DMS79 (cell line): Measurements from ENCODE around the gene MSH2.
A peak's percentile ranks its signal among the peaks of the same experiment; 100 is the strongest.
"Not testable (repeated sequence)": the region's sequence is repeated elsewhere in the genome, so short reads cannot be mapped to it uniquely, and the experiment has no call there.

Experiments used
- DNase-seq: peaks from one replicate; lab custom pipeline; 2025; lab: John Stamatoyannopoulos, UW

The MSH2 gene

DNA sequence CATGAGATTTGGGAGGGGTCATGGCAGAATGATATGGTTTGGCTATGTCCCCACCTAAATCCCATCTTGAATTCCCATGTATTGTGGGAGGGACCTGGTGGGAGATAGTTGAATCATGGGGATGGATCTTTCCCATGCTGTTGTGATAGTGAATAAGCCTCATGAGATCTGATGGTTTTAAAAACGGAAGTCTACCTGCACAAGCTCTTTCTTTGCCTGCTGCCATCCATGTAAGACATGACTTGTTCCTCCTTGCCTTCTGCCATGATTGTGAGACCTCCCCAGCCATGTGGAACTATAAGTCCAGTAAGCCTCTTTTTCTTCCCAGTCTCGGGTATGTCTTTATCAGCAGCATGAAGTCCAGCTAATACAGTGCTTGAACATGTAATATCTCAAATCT lies 5.0 kb downstream of the MSH2 start:
- not testable (repeated sequence) for DNase-seq

DNA sequence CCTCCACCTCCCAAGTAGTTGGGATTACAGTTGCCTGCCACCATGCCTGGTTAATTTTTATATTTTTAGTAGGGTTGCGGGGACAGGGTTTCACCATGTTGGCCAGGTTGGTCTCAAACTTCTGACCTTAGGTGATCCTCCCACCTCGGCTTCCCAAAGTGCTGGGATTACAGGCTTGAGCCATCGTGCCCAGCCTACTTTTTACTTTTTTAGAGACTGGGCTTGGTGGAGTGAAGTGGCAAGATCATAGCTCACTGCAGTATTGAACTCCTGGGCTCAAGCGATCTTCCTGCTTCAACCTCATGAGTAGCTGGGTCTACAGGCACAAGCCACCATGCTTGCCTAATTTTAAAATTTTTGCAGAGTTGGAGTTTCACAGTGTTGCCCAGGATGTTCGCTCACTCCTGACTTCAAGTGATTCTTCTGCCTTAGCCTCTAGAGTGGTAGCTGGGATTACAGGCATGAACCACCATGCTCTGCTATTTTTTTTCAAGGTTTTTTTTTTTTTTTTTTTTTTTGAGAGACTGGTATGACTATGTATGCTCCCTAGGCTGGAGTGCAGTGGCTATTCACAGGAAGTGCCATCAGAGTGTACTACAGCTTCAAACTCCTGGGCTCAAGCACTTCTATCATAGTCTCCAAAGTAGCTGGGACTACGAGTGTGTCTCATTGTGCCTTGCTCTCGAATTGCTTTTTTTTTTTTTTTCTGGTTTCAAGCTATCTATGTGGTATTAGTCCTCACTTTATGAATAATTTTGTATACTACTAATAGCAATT lies 11.9 kb downstream of the MSH2 start:
- DNase-seq: no peak

DNA sequence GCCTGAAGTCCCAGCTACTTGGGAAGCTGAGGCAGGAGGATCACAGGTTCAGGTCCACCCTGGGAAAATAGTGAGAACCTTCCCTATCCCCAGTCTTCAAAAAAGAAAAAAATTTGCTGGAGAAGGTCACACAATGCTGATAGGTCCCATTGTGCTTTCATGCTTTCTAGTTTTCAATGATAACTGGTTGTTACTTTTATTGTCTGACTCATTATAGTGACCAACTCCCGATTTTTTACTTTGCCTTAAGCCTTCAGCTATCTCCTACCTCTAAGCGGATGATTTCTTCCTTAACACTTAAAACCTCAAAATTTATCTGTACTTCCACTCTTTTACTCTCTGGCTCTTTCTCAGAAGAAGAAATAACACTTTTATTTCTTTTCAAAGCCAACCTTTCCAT lies 17.3 kb downstream of the MSH2 start:
- no peak for DNase-seq

DNA sequence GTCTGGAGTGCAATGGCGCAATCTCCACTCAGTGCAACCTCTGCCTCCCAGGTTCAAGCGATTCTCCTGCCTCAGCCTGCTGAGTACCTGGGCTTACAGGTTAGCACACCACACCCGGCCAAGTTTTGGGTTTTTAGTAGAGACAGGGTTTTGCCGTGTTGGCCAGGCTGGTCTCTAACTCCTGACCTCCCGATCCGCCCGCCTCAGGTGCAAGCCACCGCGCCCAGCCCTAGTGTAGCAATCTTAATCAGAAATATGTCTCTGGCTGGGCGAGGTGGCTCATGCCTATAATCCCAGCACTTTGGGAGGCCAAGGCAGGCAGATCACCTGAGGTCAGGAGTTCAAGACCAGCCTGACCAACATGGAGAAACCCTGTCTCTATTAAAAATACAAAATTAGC lies 17.7 kb downstream of the MSH2 start:
- DNase-seq: not testable (repeated sequence)

DNA sequence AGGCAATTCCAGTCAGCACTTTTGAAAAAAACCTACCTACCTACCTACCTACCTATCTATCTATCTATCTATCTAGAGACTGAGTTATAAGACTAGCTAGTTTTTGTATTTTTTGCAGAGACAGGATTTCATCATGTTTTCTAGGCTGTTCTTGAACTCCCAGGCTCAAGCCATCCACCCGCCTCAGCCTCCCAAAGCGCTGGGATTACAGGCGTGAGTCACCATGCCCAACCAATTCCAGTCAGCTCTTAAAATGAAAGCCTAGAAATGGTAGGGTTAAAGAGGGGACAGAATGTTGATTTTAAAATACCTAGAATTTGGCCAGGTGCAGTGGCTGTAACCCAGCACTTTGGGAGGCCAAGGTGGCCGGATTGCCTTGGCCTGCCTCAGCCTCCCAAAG lies 19.1 kb downstream of the MSH2 start:
- no peak for DNase-seq

DNA sequence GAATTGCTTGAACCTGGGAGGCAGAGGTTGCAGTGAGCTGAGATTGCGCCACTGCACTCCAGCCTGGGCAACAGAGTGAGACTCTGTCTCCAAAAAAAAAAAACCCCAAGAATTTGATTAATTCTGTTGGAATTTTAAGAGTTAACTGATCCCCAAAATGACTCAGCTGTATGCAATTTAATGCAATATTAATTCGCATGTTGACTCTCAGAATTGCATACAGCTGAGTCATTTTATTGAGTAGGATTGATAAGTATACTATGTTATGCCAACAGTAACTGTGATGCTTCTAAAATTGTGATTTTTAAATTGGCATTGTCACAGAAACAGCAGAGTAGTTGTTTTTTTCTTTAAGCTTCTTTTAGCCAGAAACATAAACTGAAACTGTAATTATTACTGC lies 19.6 kb downstream of the MSH2 start:
- DNase-seq: no peak

DNA sequence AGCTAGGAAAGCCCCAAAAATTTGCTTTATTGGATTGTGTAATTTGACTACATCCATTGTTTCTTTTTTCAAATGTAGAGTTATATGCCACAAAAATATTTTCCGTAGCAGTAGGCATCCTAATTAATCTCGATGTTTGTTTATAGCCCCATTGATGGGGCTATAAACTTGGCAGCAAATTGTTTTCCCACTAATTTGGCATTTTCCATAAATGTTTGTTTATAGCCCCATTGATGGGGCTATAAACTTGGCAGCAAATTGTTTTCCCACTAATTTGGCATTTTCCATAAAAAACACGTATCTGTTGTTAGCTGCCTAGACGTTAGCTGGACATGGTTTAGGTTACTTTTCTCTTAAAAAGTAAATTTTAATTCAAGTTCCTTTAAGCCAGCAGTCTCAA lies 23.8 kb downstream of the MSH2 start:
- DNase-seq: no peak

DNA sequence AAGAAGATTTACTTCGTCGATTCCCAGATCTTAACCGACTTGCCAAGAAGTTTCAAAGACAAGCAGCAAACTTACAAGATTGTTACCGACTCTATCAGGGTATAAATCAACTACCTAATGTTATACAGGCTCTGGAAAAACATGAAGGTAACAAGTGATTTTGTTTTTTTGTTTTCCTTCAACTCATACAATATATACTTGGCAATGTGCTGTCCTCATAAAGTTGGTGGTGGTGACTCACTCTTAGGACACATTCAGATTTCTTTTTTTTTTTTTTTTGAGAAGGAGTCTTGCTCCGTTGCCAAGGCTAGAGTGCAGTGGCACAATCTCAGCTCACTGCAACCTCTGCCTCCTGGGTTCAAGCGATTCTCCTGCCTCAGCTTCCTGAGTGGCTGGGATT lies 26.8 kb downstream of the MSH2 start:
- no peak for DNase-seq

DNA sequence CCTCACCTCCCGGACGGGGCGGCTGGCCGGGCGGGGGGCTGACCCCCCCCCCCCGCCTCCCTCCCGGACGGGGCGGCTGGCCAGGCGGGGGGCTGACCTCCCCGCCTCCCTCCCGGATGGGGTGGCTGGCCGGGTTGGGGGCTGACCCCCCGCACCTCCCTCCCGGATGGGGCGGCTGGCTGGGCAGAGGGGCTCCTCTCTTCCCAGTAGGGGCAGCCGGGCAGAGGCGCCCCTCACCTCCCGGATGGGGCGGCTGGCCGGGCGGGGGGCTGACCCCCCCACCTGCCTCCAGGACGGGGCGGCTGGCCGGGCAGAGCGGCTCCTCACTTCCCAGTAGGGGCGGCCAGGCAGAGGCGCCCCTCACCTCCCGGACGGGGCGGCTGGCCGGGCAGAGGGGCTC lies 30.1 kb downstream of the MSH2 start:
- not testable (repeated sequence) for DNase-seq

DNA sequence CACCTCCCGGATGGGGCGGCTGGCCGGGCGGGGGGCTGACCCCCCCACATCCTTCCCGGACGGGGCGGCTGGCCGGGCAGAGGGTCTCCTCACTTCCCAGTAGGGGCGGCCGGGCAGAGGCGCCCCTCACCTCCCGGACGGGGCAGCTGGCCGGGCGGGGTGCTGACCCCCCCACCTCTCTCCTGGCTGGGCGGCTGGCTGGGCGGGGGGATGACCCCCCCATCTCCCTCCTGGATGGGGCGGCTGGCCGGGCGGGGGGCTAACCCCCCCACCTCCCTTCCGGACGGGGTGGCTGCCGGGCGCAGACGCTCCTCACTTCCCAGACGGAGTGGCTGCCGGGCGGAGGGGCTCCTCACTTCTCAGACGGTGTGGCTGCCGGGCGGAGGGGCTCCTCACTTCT lies 30.5 kb downstream of the MSH2 start:
- DNase-seq: not testable (repeated sequence)

DNA sequence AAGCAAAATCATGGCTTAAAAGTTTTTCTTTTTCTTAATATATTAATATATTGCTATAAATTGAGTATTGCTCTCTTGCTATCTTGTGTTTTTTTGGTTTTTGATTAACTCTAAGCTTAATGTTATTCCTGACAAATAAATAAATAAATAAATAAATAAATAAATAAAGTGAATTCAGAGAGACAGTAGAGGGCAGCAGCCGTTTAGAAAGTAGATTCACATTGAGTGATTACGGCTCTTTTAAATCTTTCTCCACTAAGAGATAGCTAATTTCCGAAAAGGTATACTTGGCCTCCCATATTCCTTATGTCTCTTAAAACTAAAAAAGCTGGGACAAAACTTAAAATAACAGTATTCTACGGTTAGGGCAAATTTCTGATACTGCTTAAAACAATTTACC lies 34.3 kb downstream of the MSH2 start:
- peak; percentile 5 for DNase-seq

DNA sequence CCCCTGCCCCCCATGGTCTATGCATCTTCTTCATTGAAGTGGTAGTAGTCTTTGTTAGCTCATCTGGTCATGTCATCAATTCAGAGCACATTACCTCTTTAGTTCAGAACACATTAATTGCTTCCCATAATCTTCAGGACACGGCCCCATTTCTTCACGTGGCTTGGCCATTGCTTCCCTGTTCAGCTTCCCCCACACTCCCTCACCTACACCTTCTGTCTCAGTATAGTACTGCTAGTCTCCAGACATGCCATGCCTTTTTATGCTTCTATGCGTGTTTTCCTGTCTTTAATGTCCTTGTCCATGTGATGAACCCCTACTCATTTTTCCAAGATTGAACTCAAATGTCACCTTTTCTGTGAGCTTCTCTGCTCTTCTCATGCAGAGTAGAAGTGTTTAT lies 35.1 kb downstream of the MSH2 start:
- DNase-seq: no peak

DNA sequence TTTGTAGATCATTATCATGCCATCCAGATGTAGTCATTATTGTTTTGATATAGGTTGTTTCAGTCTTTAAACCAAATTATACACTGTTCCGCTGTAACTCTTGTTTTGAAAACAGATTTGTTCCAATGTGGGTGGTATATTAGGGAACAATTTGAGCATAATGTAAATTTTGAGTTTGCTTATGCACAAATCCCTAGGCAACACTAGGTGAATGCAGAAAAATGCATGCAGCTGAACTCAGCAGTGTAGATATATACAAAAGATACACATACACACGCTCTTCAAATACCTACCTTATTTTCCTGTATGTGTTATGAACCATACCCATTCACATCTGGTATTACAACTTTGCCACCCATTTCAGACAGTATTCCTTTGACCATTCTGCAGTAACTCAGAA lies 35.8 kb downstream of the MSH2 start:
- no peak for DNase-seq

DNA sequence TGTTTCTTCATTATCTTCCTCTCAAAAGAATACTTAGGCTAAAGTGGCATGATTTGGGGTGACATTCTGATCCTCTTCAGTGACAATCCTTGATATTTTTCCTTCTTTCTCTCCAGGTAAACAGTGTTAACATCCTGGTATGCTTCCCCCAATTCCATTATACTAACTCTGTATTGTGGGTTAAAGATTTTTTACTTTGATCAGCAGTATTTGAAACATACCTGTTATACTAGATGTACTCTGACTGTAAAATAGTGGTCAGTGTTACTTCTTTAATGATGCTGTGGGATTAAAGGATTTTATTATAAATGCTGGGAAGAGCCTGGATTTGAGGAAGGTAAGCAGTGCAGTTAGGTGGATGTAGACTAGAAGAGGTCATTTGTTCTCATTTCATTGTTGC lies 48.8 kb downstream of the MSH2 start:
- no peak for DNase-seq

DNA sequence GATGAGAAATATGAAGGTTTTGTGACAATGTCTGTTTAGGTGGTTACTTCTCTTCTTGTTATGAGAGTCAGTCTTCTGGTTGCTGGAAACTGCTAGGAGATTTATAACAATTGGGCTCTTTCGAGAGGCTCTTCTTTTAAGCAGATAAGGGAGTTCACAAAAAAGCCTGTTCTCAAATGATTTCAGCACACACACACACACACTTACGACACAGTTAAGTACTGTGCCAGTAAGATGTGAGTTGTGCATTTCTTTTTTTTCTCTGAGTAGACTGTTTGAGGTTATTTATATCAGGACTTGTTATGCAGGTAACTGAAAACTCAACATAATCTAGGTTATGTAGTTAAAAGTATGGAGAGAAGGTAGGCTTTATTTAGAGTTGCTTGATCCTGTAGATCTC lies 49.8 kb downstream of the MSH2 start:
- no peak for DNase-seq

DNA sequence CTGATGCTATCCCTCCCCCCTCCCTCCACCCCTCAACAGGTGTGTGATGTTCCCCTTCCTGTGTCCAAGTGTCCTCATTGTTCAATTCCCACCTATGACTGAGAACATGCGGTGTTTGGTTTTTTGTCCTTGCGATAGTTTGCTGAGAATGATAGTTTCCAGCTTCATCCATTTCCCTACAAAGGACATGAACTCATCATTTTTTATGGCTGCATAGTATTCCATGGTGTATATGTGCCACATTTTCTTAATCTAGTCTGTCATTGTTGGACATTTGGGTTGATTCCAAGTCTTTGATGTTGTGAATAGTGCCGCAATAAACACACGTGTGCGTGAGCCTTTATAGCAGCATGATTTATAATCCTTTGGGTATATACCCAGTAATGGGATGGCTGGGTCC lies 51.9 kb downstream of the MSH2 start:
- DNase-seq: not testable (repeated sequence)

DNA sequence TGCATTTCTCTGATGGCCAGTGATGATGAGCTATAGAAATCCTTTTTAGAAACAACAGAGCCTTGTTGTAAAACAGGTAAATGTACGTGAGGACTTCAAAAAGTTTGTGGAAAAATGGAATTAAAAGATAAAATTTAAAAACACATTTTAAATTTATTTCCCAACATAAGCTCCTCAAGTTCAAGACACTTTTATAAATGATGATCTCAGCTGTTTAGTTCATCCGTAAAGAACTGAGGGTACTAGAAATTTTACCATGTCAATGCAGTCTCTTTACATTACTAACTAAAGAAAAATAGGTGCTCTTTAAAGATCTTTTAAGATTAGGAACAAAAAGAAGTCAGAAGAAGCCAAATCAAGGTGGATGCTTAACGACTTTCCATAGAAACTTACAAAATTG lies 52.5 kb downstream of the MSH2 start:
- no peak for DNase-seq

DNA sequence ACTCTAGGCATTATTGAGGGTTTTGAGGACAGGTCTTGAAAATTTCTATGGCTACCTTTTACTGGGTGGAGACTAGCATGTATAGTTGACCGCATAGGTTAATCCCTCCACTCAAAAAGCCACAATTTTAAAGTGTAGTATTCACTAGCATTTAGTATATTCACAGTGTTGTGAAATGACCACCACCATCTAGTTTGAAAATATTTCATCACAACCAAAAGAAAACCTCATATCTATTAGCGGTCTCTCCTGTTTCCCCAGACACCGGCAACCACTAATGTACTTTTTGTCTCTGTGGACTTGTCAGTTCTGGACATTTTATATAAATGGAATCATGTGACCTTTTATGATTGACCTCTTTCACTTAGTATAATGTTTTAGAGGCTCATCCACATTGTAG lies 53.9 kb downstream of the MSH2 start:
- DNase-seq: no peak

DNA sequence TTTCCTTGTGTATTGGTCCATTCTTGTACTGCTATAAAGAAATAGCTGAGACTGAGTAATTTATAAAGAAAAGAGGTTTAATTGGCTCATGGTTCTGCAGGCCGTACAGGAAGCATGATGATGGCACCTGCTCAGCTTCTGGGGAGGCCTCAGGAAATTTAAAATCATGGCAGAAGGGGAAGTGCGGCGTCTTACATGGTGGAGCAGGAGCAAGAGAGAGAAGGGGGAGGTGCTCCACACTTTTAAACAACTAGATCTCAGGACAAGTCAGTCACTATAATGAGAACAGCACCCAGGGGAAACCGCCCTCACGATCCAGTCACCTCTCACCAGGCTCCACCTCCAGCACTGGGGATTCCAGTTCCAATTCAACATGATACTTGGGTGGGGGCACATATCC lies 54.3 kb downstream of the MSH2 start:
- DNase-seq: no peak

DNA sequence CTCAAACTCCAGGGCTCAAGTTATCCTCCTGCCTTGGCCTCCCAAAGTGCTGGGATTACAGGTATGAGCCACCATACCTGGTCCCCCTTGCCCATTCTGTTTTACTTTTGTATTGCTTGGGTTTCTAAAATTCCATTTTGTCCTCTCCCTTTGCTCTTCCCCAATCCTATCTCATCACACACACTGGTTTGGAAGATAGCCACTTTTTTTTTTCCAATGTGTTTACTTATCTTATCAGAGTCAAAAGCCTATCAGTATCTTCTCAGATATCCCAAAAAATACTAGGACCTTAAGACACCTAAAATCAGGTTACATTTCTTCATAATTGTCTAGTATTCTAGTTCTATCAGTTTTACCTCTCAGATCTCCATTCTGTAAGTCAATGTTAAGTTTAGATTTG lies 56.1 kb downstream of the MSH2 start:
- DNase-seq: no peak

DNA sequence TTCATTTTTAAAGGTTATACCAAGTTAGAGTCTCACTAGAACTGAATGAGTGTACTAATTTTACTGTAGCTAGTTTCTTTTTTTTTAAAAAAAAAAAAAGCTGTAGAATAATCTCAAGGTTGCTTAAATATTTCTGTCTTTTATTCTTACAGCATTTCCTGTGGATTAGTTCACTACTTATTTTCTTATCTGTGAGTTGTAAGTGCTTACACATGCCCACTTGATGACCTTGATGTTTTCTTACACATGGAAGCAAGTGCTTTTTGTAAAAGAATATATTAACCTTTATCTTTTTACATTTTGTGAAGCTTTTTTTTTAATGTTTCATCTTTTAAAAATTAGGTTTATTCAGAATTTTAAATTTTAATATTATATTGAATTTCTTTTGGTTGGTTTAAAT lies 57.8 kb downstream of the MSH2 start:
- DNase-seq: no peak

DNA sequence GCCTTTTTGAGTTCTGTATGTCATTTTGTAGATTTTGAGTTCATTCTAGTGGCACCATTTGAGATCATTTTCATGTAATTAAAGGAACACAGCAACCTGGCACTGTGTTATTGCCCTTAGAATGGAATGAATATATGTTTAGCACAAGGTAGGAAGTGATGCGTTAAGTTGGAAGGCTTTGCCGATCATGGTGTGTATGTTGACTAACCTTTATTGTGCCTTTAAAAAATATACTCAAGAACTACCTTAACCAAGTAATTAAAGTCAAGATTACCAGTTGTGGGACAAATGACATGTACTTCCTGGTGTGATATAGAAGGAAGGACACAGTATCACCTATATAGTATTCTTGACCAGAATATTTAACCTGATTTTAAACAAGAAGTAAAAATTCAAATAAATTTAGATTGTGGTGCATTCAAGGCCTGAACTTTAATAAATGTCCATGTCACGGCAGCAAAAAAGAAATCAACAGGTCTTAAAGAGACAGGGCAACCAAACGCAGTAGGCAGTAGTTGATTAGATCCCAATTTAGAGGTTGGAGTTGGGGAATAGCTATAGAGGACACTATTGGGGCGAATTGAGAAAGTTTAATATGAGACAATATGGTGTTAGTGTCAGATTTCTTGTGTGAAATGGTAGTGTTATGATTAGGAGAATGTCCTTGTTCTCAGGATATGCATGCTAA lies 68.6 kb downstream of the MSH2 start:
- no peak for DNase-seq

DNA sequence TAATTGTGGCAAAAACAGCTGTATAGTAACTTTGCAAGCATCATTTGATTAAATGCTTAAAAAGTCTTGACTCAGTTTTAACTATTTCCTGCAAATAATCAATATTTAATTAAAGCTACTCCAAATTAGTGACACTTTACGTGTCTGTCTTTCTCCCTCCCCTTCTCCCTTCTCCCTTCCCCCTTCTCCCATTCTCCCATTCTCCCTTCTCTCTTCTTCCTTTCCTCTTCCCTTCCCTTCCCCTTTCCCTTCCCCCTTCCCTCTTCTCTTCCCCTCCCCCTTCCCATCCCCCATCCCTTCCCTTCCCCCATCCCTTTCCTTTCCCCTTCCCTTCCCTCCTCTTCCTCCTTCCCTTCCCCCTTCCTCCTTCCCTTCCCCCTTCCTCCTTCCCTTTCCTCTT lies 76.9 kb downstream of the MSH2 start:
- no peak for DNase-seq

DNA sequence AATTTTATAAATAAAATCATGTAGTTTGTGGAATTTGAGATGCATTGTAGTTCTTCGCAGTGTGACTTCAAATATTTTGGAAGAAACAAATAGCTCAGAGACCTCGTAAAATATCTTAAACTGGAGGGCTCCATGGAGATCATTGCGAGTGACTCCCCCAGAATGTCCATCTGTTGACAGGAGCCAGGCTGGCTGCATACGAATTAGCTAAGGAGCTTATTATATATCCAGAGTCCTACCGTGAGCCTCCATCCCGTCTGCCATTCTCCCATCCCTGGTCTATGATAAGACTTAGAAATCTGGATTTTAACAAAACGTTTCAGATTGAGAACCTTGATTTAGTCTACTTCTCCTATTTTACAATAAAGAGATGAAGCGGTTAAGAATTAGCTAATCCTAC lies 80.2 kb downstream of the MSH2 start:
- no peak for DNase-seq
